ENCODE measurements around the gene LRRC34.
A peak's percentile ranks its signal among the peaks of the same experiment; 100 is the strongest.

The LRRC34 gene

DNA sequence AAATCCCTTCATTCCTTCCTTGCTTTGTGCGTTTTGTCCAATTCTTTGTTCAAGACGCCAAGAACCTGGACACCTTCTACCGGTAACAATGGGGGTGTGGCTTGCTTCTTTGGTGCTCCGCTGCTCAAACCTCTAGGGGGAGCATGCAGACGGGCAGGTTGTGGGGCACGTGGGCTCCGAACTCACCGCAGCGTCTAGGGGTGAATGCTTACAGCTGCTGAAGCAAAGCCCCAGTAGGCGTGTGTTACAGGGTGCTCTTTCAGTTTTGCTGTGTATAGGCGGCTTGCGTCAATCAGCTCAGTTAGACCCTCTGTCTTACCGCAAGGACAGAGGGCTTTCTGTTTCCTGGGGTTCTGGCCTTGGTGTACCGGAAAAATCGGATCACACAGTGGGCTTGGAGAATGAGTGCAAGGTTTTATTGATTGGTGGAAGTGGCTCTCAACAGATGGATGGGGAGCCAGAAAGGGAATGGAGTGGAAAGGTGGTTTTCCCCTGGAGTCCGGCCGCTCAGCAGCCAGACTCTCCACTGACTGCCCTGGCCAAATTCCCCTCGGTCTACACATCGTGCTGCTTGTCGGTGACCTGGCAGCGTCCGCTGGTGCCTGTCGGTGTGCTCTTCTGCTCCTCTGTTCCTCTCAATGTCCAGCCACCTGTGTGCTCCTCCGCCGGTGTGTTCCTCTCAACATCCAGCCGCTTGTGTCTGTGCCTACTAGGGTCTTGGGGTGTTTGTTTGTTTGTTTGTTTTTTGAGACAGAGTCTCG, 1.2 kb upstream of the LRRC34 start:
- no peak for DNase-seq (ENCODE audit: low spot score)

DNA sequence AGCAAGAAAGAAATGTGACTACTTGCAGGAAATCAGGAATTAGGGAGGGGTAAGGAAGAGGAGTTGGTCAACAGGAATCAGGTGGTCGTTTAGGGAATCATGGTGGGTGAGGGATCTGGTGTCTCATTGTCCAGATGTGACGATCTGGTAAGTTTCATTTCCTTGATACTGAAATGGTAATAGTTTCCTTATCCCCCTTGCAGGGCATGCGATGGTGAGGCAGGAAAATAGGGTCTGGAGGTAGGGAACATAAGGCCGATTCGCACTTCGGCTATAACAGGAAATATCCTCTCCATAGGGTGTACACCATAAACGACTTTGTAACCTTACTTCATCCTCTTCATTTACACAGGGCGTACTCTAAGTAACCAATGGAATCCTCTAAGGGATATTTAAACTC, 574 bp upstream of the LRRC34 start:
- DNase-seq (ENCODE audit: low spot score), result no peak

DNA sequence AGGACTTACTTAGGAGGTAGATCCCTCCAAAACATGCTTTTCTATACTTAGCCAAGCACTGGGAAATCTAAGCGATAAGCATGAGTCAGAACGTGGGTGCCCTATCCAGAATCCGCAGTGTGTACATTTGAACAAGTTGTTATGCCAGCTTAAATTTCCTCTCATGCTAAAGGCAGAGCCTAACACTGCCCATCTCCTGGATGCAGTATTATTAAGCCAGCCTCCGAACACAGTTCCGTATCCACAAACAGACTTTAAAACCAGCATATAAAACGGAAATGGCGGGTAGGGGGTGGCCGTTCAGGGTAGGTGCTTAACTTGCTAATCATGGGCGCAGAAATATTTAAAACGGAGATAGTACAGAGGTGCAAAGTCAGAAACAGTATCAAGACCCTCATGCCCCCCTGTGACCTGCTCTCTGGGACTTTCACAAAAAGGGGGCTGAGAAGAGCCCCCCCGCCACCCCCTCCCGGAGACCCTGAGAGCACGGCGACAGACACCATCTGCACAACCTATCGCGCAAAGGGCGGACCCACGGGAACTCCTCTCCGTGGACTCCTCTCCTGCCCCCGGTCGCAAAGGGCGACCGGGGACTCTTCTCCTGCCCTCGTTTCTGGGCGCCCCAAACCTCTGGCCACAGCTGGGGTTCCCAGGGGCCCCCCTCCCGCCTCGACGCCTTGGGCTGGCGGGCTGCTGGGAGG, 923 bp downstream of the LRRC34 start:
- peak; percentile 18 for DNase-seq (ENCODE audit: low spot score)

- no peak for DNase-seq (ENCODE audit: low spot score)
These were observed 3.4 kb downstream of the LRRC34 start for GRCh38 chr3:169809230-169809795.

DNA sequence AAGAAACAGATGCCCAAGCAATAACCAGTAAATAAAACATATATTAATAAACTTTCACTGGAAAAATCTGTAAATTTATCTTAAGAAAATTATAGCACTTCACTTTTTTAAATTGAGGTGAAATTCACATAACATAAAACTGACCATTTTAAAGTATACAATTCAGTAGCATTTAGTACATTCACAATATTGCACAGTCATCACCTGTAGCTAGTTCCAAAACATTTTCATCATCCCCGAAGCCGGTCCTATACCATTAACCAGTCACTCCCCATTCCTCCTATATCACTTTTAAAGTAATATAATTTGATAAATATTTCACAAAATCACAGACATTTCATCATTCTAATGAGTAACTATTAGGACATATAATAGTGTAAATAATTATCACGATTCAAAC, 8.0 kb downstream of the LRRC34 start:
- DNase-seq (ENCODE audit: low spot score), result no peak

DNA sequence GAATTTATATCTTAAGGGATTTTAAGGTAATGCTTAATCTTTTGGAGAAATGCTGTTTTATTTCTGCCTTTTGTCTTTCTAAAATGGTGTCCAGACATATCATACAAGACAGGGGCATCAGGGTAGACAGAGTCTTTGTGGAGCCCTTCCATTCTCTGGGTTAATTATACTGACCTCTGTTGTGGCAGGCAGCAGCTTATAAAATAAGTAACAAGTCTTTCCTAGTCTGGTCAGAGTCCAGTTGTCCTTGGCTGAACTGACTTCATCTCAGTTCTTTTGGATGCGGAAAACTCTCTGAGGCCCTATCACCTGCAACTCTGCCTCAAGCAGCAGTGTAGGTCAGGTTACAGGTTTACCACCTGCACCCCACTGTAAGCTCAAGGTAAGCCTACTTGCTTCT, 20.3 kb downstream of the LRRC34 start:
- no peak for DNase-seq (ENCODE audit: low spot score)

- DNase-seq (ENCODE audit: low spot score), result no peak
These were observed 21.8 kb downstream of the LRRC34 start for GRCh38 chr3:169790687-169791429.

GRCh38 chr3:169790219-169790618, 22.5 kb downstream of the LRRC34 start:
- DNase-seq (ENCODE audit: low spot score), result no peak

DNA sequence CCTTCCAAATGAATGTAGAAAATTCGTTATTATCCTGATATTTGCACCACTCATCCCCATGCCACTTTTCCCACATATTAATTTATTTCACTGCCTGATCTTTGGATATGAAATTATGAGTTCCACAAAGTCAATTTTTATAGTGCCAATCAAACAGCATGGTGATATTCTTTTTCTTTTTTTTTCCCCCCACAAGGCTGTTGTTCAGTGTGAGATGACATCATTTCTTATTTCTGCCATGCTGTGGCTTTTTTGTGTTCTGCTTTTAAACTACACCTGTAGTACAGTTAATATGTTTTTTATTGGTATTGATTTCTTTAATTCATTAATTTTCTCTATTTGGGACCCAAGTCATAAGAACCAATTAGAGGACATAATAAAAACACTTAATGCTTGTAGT, 24.9 kb downstream of the LRRC34 start:
- DNase-seq (ENCODE audit: low spot score), result no peak

GRCh38 chr3:169787120-169787519, 25.6 kb downstream of the LRRC34 start:
- DNase-seq (ENCODE audit: low spot score), result no peak

DNA sequence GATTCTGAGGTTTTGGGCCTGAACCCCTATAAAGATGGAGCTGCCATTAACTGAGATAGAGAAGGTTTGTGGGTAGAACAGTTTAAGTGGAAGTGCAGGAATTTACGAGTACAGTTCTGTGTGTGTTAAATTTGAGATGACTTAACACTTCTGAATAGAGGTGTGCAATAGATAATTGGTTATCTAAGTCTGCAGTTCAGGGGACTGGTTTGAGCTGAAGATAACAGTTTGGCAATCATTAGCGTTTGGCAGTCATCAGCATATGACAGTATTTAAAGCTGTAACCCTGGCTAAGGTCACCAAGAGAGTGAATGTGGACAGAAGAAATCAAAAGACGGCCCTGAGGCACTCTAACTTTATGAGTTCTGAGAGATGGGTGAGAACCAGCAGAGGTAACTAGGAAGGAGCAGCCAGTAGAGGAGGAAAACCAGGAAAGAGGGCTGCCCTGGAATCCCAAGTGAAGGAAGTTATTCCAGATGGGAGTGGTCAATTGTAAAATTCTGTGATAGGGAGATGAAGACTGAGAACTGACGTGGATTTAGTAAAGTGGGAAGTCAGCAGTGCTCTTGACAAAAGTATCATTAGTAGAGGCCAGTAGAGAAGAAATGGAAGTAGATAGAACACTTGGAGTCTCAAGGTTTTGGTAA, 31.4 kb downstream of the LRRC34 start:
- no peak for DNase-seq (ENCODE audit: low spot score)

GRCh38 chr3:169780742-169781141, 32.0 kb downstream of the LRRC34 start:
- DNase-seq (ENCODE audit: low spot score), result no peak

DNA sequence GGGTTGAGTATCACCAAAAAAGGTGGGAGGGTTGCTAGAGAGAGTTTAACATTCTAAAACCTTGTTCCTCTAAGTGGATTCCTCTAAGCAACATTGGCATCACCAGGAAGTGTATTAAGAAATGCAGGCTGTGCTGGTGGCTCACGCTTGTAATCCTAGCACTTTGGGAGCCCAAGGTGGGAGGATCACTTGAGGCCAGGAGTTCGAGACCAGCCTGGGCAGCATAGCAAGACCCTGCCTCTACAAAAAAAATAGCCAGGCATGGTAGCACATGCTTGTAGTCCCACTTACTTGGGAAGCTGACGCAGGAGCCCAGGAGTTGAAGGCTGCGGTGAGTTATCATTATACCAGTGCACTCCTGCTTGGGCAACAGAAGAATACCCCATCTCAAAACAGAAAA, 34.9 kb downstream of the LRRC34 start:
- no peak for DNase-seq (ENCODE audit: low spot score)

- no peak for DNase-seq (ENCODE audit: low spot score)
These were observed 38.5 kb downstream of the LRRC34 start for GRCh38 chr3:169774186-169774585.

DNA sequence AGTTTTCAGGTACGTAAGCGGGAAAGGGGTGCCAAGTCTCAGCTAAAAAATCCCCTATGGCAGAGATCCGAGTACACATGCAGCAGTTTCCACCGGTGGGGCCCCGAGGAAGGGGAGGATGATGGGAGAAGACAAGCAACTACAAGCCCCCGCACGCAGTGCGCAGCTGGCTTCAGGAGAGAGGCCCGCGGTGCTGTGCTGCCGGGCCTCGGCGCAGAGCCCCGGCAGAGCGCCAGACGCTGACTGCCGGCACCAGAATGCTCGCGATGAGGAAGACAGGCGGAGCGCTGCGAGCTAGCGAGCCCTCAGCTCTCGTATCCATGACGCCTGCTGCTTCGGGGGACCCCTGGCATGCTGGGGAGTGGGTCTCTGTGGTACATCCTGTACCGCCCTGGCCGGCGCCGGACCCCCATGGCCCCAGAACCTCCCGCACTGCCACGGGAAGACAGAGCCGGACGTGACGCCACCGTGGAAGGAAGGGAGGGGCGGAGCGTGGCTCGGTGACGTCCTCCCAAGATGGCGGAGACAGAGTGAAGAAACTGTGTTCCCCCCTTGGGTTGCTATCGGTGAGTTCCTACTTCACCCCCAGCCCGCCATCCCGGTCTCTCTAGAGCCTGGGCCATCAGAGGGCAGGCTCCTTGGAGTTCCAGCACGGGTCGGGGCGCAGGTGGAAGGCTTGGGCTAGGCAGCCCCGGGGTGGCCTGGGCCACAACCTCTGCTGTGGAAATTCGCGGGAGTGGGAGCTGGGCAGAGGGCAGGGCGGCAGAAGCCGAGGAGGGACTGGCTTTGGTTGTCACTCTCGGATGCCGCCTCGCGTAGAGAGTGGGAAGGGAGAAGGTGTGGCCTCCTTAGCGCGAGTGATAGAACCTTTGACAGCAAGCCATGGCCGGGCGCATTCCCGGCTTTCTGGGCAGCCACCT, 39.5 kb downstream of the LRRC34 start, which contains the start of gene MYNN:
MYNN (plus strand) TSS at position 500 of the 920 bp plus-strand sequence. CDS start 900 bp downstream, outside the sequence.
- DNase-seq (ENCODE audit: low spot score), result peak; percentile 81

- DNase-seq (ENCODE audit: low spot score), result peak; percentile 84
These were observed 40.3 kb downstream of the LRRC34 start for GRCh38 chr3:169772305-169772896.

DNA sequence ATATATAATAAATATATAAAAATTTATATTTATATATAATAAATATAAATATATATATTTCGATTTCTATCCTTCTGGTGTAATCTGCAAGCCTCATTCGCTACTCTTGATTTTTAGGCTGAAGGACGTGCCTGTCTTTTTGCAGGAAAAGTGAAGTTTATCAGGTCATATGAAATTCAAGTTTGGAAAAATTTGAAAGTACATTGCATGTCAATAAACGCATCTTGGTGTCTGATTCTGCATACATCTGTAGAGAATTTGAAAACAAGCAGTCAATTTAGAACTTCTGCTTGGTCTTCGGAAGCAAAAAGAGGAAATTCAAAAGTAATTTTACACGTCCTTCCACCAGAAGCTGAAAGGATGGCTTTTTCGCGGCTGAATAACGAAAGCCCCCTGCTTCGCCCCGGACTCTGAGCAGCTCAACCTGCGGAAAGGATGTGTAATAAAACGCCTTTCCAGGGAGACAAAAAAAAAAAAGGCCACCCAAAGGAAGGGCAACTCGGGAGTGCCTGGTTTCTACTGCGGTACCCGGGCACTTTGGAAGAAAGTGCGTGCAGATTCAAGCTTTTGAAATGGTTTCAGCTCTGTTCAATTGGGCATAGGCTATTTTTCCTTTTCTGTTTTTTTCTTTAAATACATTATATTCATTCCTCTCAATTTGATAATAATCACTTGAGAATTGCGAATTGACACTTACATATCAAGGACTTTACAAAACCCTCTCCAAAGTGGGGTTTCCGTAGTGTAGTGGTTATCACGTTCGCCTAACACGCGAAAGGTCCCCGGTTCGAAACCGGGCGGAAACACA, 41.0 kb downstream of the LRRC34 start:
- no peak for DNase-seq (ENCODE audit: low spot score)

DNA sequence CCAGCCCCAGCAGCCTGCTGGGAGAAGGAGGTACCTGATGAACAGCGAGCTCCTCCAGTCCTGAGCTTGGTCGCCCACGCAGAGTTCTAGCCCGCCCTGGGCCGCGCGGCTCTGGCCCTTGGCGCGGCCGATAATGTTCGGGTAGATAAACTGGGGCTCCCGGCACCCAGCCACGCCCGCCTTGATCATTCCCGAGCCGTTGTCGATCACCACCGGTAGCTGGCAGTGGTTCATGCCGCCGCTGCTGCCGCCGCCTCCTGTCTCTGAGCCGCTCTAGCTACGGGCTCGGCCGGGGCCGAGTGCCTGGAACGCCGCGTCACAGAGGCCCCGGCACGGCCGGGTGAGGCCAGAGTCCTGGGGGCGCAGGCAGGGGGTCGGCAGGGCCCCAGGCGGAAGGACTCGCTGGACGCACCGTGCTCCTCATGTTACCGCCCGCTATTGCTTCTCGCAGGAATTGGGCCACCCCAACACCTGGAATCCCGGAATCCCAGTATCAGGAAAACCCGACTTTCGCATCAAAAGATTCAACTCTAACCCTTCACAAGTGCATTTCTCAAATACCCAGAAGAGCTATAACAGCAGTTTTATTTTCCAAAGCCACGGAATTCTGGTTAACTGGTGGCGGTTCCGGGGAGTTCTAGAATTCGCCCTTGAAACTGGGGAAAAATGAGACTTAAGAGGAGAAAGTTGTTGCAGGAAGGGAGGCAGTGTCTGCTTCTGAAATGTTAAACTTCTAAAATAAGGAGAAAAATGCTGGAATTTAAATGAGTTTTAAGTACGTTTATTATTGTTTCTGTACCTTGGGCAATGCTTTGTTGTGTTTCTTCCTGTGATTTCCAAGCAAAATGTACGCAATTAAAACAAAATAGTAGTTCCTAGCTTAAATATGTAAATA, 43.2 kb downstream of the LRRC34 start, which contains the start of gene ACTRT3:
ACTRT3 (minus strand) TSS at position 275 of the 895 bp plus-strand sequence; CDS start at position 234, 41 bp downstream.
- DNase-seq (ENCODE audit: low spot score), result peak; percentile 49

Measured in kidney capillary endothelial cell (primary cell).